HepG2 (cell line): ENCODE results near the gene HEPACAM. TPM values are rescaled to one million over a fixed set of nuclear protein-coding genes. Genes with fewer than 3 reads are reported as not detected.
A peak's percentile ranks its signal among the peaks of the same experiment; 100 is the strongest.

Experiments
- ATF7-NPFF ChIP-seq: sonication (generic); formaldehyde crosslinking; IDR thresholded peaks from 2 replicates; pipeline ENCODE4 v1.8.1; 2023; ENCODE audit warnings: mild to moderate bottlenecking, low read depth, missing genetic modification reagents, moderate library complexity
- BHLHE40 ChIP-seq: IDR thresholded peaks from 2 replicates; pipeline ENCODE4 v1.6.1; 2011; ENCODE audit warnings: low read length, improper control_type of control experiment
- CHD2 ChIP-seq: IDR thresholded peaks from 2 replicates; pipeline ENCODE4 v1.6.1; 2011; ENCODE audit warnings: low read depth, low read length, improper control_type of control experiment
- DRAP1 ChIP-seq: IDR thresholded peaks from 2 replicates; pipeline ENCODE4 v1.6.1; 2016; ENCODE audit warnings: missing genetic modification reagents, missing compliant biosample characterization
- IRF2 ChIP-seq: IDR thresholded peaks from 2 replicates; pipeline ENCODE4 v1.6.1; 2018; ENCODE audit warnings: missing genetic modification reagents, missing compliant biosample characterization
- KLF6 ChIP-seq: IDR thresholded peaks from 2 replicates; pipeline ENCODE4 v1.8.0; 2016; ENCODE audit warnings: missing biosample characterization, missing genetic modification reagents
- MAX ChIP-seq: IDR thresholded peaks from 2 replicates; pipeline ENCODE4 v1.6.1; 2012; ENCODE audit warnings: inconsistent platforms
- NAIF1 ChIP-seq: sonication (generic); formaldehyde crosslinking; IDR thresholded peaks from 2 replicates; pipeline ENCODE4 v1.5.0; 2020; ENCODE audit warnings: mild to moderate bottlenecking, missing genetic modification reagents, borderline replicate concordance
- NFE2L2 ChIP-seq: fragments of 150-350 bp; IDR thresholded peaks from 2 replicates; pipeline ENCODE4 v1.6.1; 2014; ENCODE audit warnings: low read length
- SIN3A ChIP-seq: IDR thresholded peaks from 2 replicates; pipeline ENCODE4 v1.6.1; 2011; ENCODE audit warnings: low read depth, mild to moderate bottlenecking, control low read depth, low read length, borderline replicate concordance
- SOX13 ChIP-seq, 3 experiments: fragments of 450-650 bp in 1 of 3; sonication (generic) in 1 of 3; formaldehyde crosslinking in 1 of 3; IDR thresholded peaks in 2 of 3; conservative IDR thresholded peaks in 1 of 3; 2 replicates each; pipeline versions ENCODE4 v1.5.0 to v1.6.1; 2016 to 2020; ENCODE audit warnings: antibody characterized with exemption in 1 of 3, mild to moderate bottlenecking in 1 of 3, missing compliant biosample characterization in 1 of 3, missing genetic modification reagents in 1 of 3, moderate library complexity in 1 of 3
- STAG1 ChIP-seq: sonication (generic); formaldehyde crosslinking; IDR thresholded peaks from 2 replicates; pipeline ENCODE4 v1.4.0; 2020; ENCODE audit warnings: missing genetic modification reagents
- THAP11 ChIP-seq: IDR thresholded peaks from 2 replicates; pipeline ENCODE4 v1.6.1; 2016; ENCODE audit warnings: missing biosample characterization, missing genetic modification reagents
- ZBTB42 ChIP-seq: sonication (generic); formaldehyde crosslinking; IDR thresholded peaks from 2 replicates; pipeline ENCODE4 v1.5.0; 2020; ENCODE audit warnings: mild to moderate bottlenecking, missing genetic modification reagents
- ZBTB43 ChIP-seq: sonication (generic); formaldehyde crosslinking; conservative IDR thresholded peaks from 2 replicates; pipeline ENCODE4 v1.4.0; 2020; ENCODE audit warnings: missing genetic modification reagents
- ZBTB8A ChIP-seq: sonication (generic); formaldehyde crosslinking; IDR thresholded peaks from 2 replicates; pipeline ENCODE4 v1.4.0; 2020; ENCODE audit warnings: mild to moderate bottlenecking, low read depth, missing genetic modification reagents, borderline replicate concordance
- ZFP91 ChIP-seq: sonication (generic); formaldehyde crosslinking; IDR thresholded peaks from 2 replicates; pipeline ENCODE4 v1.9.0; 2022; ENCODE audit warnings: missing genetic modification reagents, mild to moderate bottlenecking, borderline replicate concordance
- ZNF253 ChIP-seq: sonication (generic); formaldehyde crosslinking; IDR thresholded peaks from 2 replicates; pipeline ENCODE4 v1.8.0; 2022; ENCODE audit warnings: mild to moderate bottlenecking, missing genetic modification reagents, borderline replicate concordance
- ZNF275 ChIP-seq: sonication (generic); formaldehyde crosslinking; IDR thresholded peaks from 2 replicates; pipeline ENCODE4 v1.8.0; 2022; ENCODE audit warnings: missing genetic modification reagents, mild to moderate bottlenecking, inconsistent platforms, borderline replicate concordance
- ZNF512B ChIP-seq: sonication (generic); formaldehyde crosslinking; IDR thresholded peaks from 2 replicates; pipeline ENCODE4 v1.5.1; 2020; ENCODE audit warnings: missing genetic modification reagents, mild to moderate bottlenecking, borderline replicate concordance
- polyA plus RNA-seq, 8 experiments: library from polyadenylated mRNA; depleted of rRNA in 3 of 8; stranded (reverse) in 7 of 8; unstranded in 1 of 8; fragments of >200 nt; fragmentation: Illumina TruSeq in 4 of 8; extraction: Trizol in 4 of 8; gene quantifications; 2 replicates each; pipeline versions ENCODE4 v1.2.1 to v1.2.3, GENCODE V29; 2011 to 2016; ENCODE audit warnings: low read depth in 4 of 8, missing spikeins in 1 of 8, mixed read lengths in 1 of 8; ENCODE audit not compliant: insufficient read depth in 1 of 8
- total RNA-seq, 5 experiments: library from RNA; depleted of rRNA; stranded (reverse); fragments of >200 nt; fragmentation: Illumina TruSeq; extraction: Trizol; gene quantifications; 2 replicates each; pipeline ENCODE4 v1.2.3, GENCODE V29; 2016; ENCODE audit warnings: low read depth in 1 of 5

Gene HEPACAM
- total and polyA plus RNA-seq, 2 of the 13 experiments (the other 11 are each of a cell fraction or from before 2014, with no cell fraction given): 66.9 to 121 TPM

GRCh38 chr11:124875943-124876817 is 59.7 kb downstream of the HEPACAM start (continued):
- TF ChIP-seq ZFP91 (CRISPR knock-in tag): peak; percentile 85
- TF ChIP-seq ZBTB42 (CRISPR knock-in tag): peak; percentile 54; the same call in 1 of the 2 replicates
- no peak for TF ChIP-seq DRAP1
- no peak for TF ChIP-seq CHD2
- TF ChIP-seq NFE2L2: no peak
- no peak for TF ChIP-seq IRF2
- peak; percentile 68 for TF ChIP-seq NAIF1 (CRISPR knock-in tag)
- no peak for TF ChIP-seq ZBTB8A
- peak; percentile 53 for TF ChIP-seq STAG1 (CRISPR knock-in tag)
- peak; percentile 55; the same call in 1 of the 2 replicates for TF ChIP-seq ATF7-NPFF (CRISPR knock-in tag)
- TF ChIP-seq ZNF275 (CRISPR knock-in tag): no peak
- peak; percentile 72 for TF ChIP-seq MAX
- 0 out of 2 replicates have a peak, but pooled peaks have one; percentile 24 for TF ChIP-seq SIN3A
- peak; percentile 52; the same call in 1 of the 2 replicates for TF ChIP-seq THAP11 (CRISPR knock-in tag)
- TF ChIP-seq KLF6: peak; percentile 49; the same call in 1 of the 2 replicates
- 0 out of 2 replicates have a peak, but pooled peaks have one; percentile 52 for TF ChIP-seq ZNF512B (CRISPR knock-in tag)
- TF ChIP-seq ZBTB43: peak; percentile 65; the same call in 1 of the 2 replicates
- no peak for TF ChIP-seq SOX13 (IDR thresholded peaks at IDR 0.05)
- no peak for TF ChIP-seq SOX13 (CRISPR knock-in tag; conservative IDR thresholded peaks at IDR 0.05 in 1 of 2, IDR thresholded peaks at IDR 0.05 in 1 of 2)
- TF ChIP-seq BHLHE40: no peak
- peak; percentile 76; the same call in 1 of the 2 replicates for TF ChIP-seq ZNF253 (CRISPR knock-in tag)
